IMR-90 (cell line): ENCODE results near the gene COL6A6. TPM values are rescaled to one million over a fixed set of nuclear protein-coding genes. Genes with fewer than 3 reads are reported as not detected.
A peak's percentile ranks its signal among the peaks of the same experiment; 100 is the strongest.

Source experiments
- ATAC-seq: fragments of 200-7000 bp; cut with Tn5 transposase; 2 replicates; pipeline ENCODE4 v1.9.1; 2020; ENCODE audit warnings: low read depth, mild to moderate bottlenecking, moderate library complexity
- BruUV-seq: library from RNA; stranded (reverse); fragments of 400-500 nt; replicated peaks from 2 replicates; lab custom pipeline; 2021; lab: Mats Ljungman, UMichigan
- CTCF ChIA-PET: fragments of 300-600 bp; formaldehyde crosslinking; extraction: SDS; loops from one replicate; lab custom pipeline; 2021; ENCODE audit warnings: antibody characterized with exemption; lab: Yijun Ruan, JAX
- POLR2A ChIA-PET: fragments of 300-600 bp; sonication (Branson Sonifier 250); formaldehyde crosslinking; loops from one replicate; lab custom pipeline; 2022; ENCODE audit warnings: antibody characterized with exemption; ENCODE audit not compliant: unreplicated experiment; lab: Charles Lee
- DNase-seq: peaks from one replicate; pipeline ENCODE4 v3.0.0; 2013
- H2AFZ ChIP-seq: replicated peaks from 2 replicates; pipeline ENCODE3; 2013; ENCODE audit warnings: low read length, mild to moderate bottlenecking; ENCODE audit not compliant: poor library complexity
- H2AK5ac ChIP-seq: 2 replicates; pipeline ENCODE4 v1.6.1; 2013; ENCODE audit warnings: low read depth, low read length, inconsistent platforms
- H2AK9ac ChIP-seq: replicated peaks from 2 replicates; pipeline ENCODE3; 2013; ENCODE audit warnings: mild to moderate bottlenecking, low read depth, low read length, moderate library complexity; ENCODE audit not compliant: poor library complexity
- H2BK120ac ChIP-seq: 2 replicates; pipeline ENCODE4 v1.6.1; 2013; ENCODE audit warnings: low read depth, low read length, inconsistent platforms
- H2BK15ac ChIP-seq: 3 replicates; pipeline ENCODE4 v1.6.1; 2013; ENCODE audit warnings: low read depth, low read length, inconsistent platforms
- H2BK20ac ChIP-seq: 2 replicates; pipeline ENCODE4 v1.6.1; 2013; ENCODE audit warnings: low read depth, mild to moderate bottlenecking, inconsistent platforms, low read length, moderate library complexity
- H2BK5ac ChIP-seq: 2 replicates; pipeline ENCODE4 v1.6.1; 2013; ENCODE audit warnings: mild to moderate bottlenecking, low read depth, low read length, inconsistent platforms; ENCODE audit not compliant: poor library complexity, severe bottlenecking
- H3K14ac ChIP-seq: replicated peaks from 2 replicates; pipeline ENCODE4 v1.6.1; 2013; ENCODE audit warnings: low read depth, low read length, inconsistent platforms
- H3K18ac ChIP-seq: 2 replicates; pipeline ENCODE4 v1.6.1; 2013; ENCODE audit warnings: low read depth, low read length, control low read depth
- H3K23ac ChIP-seq: 2 replicates; pipeline ENCODE4 v1.6.1; 2013; ENCODE audit warnings: low read depth, low read length, inconsistent platforms
- H3K27ac ChIP-seq: 2 replicates; pipeline ENCODE4 v1.5.1; 2013; ENCODE audit warnings: mild to moderate bottlenecking, control low read depth, low read length; ENCODE audit not compliant: insufficient read depth
- H3K27me3 ChIP-seq: 2 replicates; pipeline ENCODE4 v1.6.1; 2013; ENCODE audit warnings: low read length; ENCODE audit not compliant: control insufficient read depth, insufficient read depth
- H3K36me3 ChIP-seq: 2 replicates; pipeline ENCODE4 v1.6.1; 2013; ENCODE audit warnings: low read length, mixed read lengths; ENCODE audit not compliant: control insufficient read depth, insufficient read depth
- H3K4ac ChIP-seq: 2 replicates; pipeline ENCODE4 v1.6.1; 2013; ENCODE audit warnings: low read depth, low read length, inconsistent platforms
- H3K4me1 ChIP-seq: 2 replicates; pipeline ENCODE4 v1.6.1; 2013; ENCODE audit warnings: low read length, mixed read lengths; ENCODE audit not compliant: control insufficient read depth, insufficient read depth
- H3K4me2 ChIP-seq: 2 replicates; pipeline ENCODE4 v1.6.1; 2013; ENCODE audit warnings: low read depth, mild to moderate bottlenecking, control low read depth, low read length, moderate library complexity
- H3K4me3 ChIP-seq: 2 replicates; pipeline ENCODE4 v1.5.1; 2013; ENCODE audit warnings: low read depth, mild to moderate bottlenecking, control low read depth, low read length, moderate library complexity; ENCODE audit not compliant: insufficient read depth
- H3K56ac ChIP-seq: 2 replicates; pipeline ENCODE4 v1.6.1; 2013; ENCODE audit warnings: low read length, inconsistent platforms; ENCODE audit not compliant: insufficient read depth; ENCODE audit errors: extremely low read depth
- H3K79me1 ChIP-seq, 2 experiments: 2 replicates each; pipeline ENCODE4 v1.6.1; 2013; ENCODE audit warnings: low read length in 2 of 2, inconsistent platforms in 1 of 2, low read depth in 1 of 2
- H3K9ac ChIP-seq: 2 replicates; pipeline ENCODE4 v1.6.1; 2013; ENCODE audit warnings: low read depth, low read length, control low read depth
- H3K9me1 ChIP-seq: 2 replicates; pipeline ENCODE4 v1.6.1; 2013; ENCODE audit warnings: low read length, inconsistent platforms; ENCODE audit not compliant: insufficient read depth
- H3K9me3 ChIP-seq: 2 replicates; pipeline ENCODE4 v1.6.1; 2013; ENCODE audit warnings: low read length; ENCODE audit not compliant: control insufficient read depth, insufficient read depth
- H4K20me1 ChIP-seq: 2 replicates; pipeline ENCODE4 v1.6.1; 2013; ENCODE audit warnings: low read length, inconsistent platforms; ENCODE audit not compliant: insufficient read depth
- H4K5ac ChIP-seq: 2 replicates; pipeline ENCODE4 v1.6.1; 2013; ENCODE audit warnings: mild to moderate bottlenecking, low read depth, low read length, control low read depth
- H4K8ac ChIP-seq, 2 experiments: 2 replicates each; pipeline ENCODE4 v1.6.1; 2013; ENCODE audit warnings: low read depth in 2 of 2, low read length in 2 of 2, control low read depth in 1 of 2, inconsistent platforms in 1 of 2
- H4K91ac ChIP-seq: 2 replicates; pipeline ENCODE4 v1.6.1; 2013; ENCODE audit warnings: low read depth, low read length, inconsistent platforms; ENCODE audit not compliant: insufficient read depth
- BHLHE40 ChIP-seq: fragments of 150-350 bp; IDR thresholded peaks from 2 replicates; pipeline ENCODE4 v1.6.1; 2016; ENCODE audit warnings: mild to moderate bottlenecking, low read depth, low read length
- CTCF ChIP-seq: conservative IDR thresholded peaks from 2 replicates; pipeline ENCODE4 v1.5.1; 2012; ENCODE audit warnings: mild to moderate bottlenecking, low read depth, low read length, improper control_type of control experiment
- ELK1 ChIP-seq: fragments of 150-350 bp; IDR thresholded peaks from 2 replicates; pipeline ENCODE4 v1.6.1; 2016; ENCODE audit warnings: low read depth, mild to moderate bottlenecking, low read length, moderate library complexity, borderline replicate concordance
- FOS ChIP-seq: fragments of 150-350 bp; IDR thresholded peaks from 2 replicates; pipeline ENCODE4 v1.6.1; 2016; ENCODE audit warnings: low read depth, low read length
- MAFK ChIP-seq: IDR thresholded peaks from 2 replicates; pipeline ENCODE4 v1.6.1; 2012; ENCODE audit warnings: low read depth, low read length, improper control_type of control experiment
- MXI1 ChIP-seq: IDR thresholded peaks from 2 replicates; pipeline ENCODE4 v1.6.1; 2012; ENCODE audit warnings: low read depth, mild to moderate bottlenecking, low read length, moderate library complexity, borderline replicate concordance
- NFE2L2 ChIP-seq: fragments of 150-350 bp; IDR thresholded peaks from 2 replicates; pipeline ENCODE4 v1.6.1; 2016; ENCODE audit warnings: low read depth, mild to moderate bottlenecking, low read length
- RAD21 ChIP-seq: IDR thresholded peaks from 2 replicates; pipeline ENCODE4 v1.6.1; 2012; ENCODE audit warnings: low read length, improper control_type of control experiment
- USF2 ChIP-seq: fragments of 150-350 bp; IDR thresholded peaks from 2 replicates; pipeline ENCODE4 v1.6.1; 2017; ENCODE audit warnings: mild to moderate bottlenecking, antibody characterized with exemption, low read length, low read depth
- WGBS, 2 experiments: methylation state at CpG; one replicate each; pipeline versions ENCODE4 v1.1.5 to v1.1.7; 2013; ENCODE audit warnings: missing lambda C conversion rate in 2 of 2; ENCODE audit not compliant: insufficient read length in 1 of 2; ENCODE audit errors: extremely low coverage in 2 of 2; 5-methylcytosine and 5-hydroxymethylcytosine counted together
- dilution Hi-C: fragments of 300-500 bp; cut with HindIII; formaldehyde crosslinking; loops from one replicate; pipeline ENCODE4 v1.14.3; 2018; ENCODE audit warnings: low sequenced_read_pairs; ENCODE audit not compliant: unreplicated experiment
- in situ Hi-C: fragments of 300-500 bp; cut with MboI; formaldehyde crosslinking; loops from 3 replicates; pipeline ENCODE4 v1.14.3; 2019; ENCODE audit warnings: low sequenced_read_pairs, inconsistent platforms, mixed read lengths
- intact Hi-C: fragments of 100-400 bp; cut with micrococcal nuclease; formaldehyde crosslinking; loops from 2 replicates; pipeline ENCODE4 v1.10.0; 2022
- polyA plus RNA-seq, 3 experiments: library from polyadenylated mRNA; depleted of rRNA; stranded (reverse); fragments of >200 nt; gene quantifications; 2 replicates each; pipeline ENCODE4 v1.2.3, GENCODE V29; 2012; ENCODE audit warnings: low replicate concordance in 1 of 3
- total RNA-seq: library from RNA; depleted of rRNA; stranded (reverse); fragments of >200 nt; gene quantifications from 2 replicates; pipeline ENCODE4 v1.2.3, GENCODE V29; 2012

The COL6A6 gene
- total and polyA plus RNA-seq, 2 of the 4 experiments (the other 2 are of a cell fraction) = not detected

- Histone ChIP-seq H3K9me1 (no peaks in the 10 kb centered on the region), H3K9ac (no peak overlapping the region), H2BK20ac (no peak overlapping the region), H2AK9ac (no peak overlapping the region), H2BK5ac (no peak overlapping the region), H2BK120ac (no peak overlapping the region), H4K91ac (no peak overlapping the region), H4K8ac (no peak overlapping the region), H3K79me1 (no peaks in the 10 kb centered on the region), H3K18ac (no peak overlapping the region), H2AFZ (no peak overlapping the region), H3K9me3 (no peaks in the 10 kb centered on the region), H3K27me3 (no peaks in the 10 kb centered on the region), H4K5ac (no peak overlapping the region), H2BK15ac (no peak overlapping the region), H3K56ac (no peak overlapping the region), H3K4ac (no peak overlapping the region), H3K23ac (no peak overlapping the region), H4K20me1 (no peaks in the 10 kb centered on the region), H2AK5ac (no peak overlapping the region), H3K36me3 (no peaks in the 10 kb centered on the region), H3K4me1 (no peaks in the 10 kb centered on the region), H3K4me2 (no peak overlapping the region), H3K27ac (no peak overlapping the region), H3K14ac (no peak overlapping the region), H3K4me3 (no peak overlapping the region)
- intact Hi-C loops (loop anchor here (1.0 to 10.0 kb wide), 2 partner anchors 264 to 413 kb away; partner anchors contain the start of gene PIK3R4), in situ Hi-C loops (no loop called here), dilution Hi-C loops (no loop called here)
- ATAC-seq (peak; percentile 65), DNase-seq (peak; percentile 28)
- ChIA-PET CTCF (interaction anchor here (0.9 to 1.2 kb wide), 2 partner anchors 23 to 96 kb away, joined by 3 to 4 read pairs; no protein-coding TSS in a partner anchor), POLR2A (interaction anchor here (0.6 kb wide), 1 partner anchor 304 kb away, joined by 7 read pairs; no protein-coding TSS in a partner anchor)
- no TSS peak for BruUV-seq
- no CpG with 5 or more reads among the region's 4 CpGs for WGBS, 2 experiments
- TF ChIP-seq CTCF (peak; percentile 36), FOS (no peak), ELK1 (no peak), BHLHE40 (no peak), MAFK (no peak), RAD21 (0 out of 2 replicates have a peak, but pooled peaks have one; percentile 38), NFE2L2 (no peak), MXI1 (no peak), USF2 (no peak)
Observed at GRCh38 chr3:130480736-130481135, 36.2 kb upstream of the COL6A6 start.
